HG03432 (cell line): ENCODE results near the gene SOX1.

Experiments used
- ATAC-seq: cut with Tn5 transposase; IDR thresholded peaks from one replicate; pipeline ENCODE4 v1.9.1; 2021; ENCODE audit warnings: mild to moderate bottlenecking, moderate library complexity; ENCODE audit not compliant: unreplicated experiment

SOX1 gene

DNA sequence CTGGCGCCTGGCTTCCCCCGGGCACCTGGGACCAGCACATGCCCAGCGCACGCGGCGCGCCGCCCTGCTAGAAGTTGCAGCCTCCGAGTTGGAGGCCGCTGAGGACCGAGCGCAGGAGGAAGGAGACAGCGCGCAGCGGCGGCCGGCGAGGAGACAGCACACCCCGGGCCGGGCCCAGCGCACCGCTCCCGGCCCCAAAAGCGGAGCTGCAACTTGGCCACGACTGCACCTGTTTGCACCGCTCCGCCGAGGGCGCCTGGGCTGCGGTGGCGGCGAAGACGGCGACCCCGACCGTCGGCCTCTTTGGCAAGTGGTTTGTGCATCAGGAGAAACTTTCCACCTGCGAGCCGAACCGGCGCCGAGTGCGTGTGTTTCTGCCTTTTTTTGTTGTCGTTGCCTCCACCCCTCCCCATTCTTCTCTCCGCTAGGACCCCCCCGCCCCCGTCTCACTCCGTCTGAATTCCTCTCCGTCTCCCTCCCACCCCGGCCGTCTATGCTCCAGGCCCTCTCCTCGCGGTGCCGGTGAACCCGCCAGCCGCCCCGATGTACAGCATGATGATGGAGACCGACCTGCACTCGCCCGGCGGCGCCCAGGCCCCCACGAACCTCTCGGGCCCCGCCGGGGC lies at the start of gene SOX1:
SOX1 (plus strand) TSS at position 34 of the 626 bp plus-strand sequence; CDS start at position 544, 510 bp downstream.
- ATAC-seq: no peak

DNA sequence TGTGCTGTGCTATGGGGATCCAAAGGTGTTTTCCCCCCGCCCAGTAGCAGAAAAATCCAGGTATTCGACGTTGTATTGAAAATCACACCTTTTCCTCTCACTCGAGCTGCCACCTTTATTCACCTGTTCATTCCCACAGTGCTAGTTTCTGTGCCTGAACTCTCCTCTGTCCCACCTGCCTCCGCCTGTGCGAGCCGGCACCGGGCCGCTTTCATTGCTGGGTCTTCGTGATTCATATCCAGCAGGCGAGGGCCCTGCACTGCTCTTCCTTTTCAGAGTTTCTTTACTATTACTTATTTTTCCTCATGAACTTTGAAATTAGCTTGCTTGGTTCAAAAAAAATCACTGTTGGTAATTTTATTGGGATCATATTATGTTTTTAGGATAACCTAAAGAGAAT lies 42.4 kb upstream of the SOX1 start:
- no peak for ATAC-seq

DNA sequence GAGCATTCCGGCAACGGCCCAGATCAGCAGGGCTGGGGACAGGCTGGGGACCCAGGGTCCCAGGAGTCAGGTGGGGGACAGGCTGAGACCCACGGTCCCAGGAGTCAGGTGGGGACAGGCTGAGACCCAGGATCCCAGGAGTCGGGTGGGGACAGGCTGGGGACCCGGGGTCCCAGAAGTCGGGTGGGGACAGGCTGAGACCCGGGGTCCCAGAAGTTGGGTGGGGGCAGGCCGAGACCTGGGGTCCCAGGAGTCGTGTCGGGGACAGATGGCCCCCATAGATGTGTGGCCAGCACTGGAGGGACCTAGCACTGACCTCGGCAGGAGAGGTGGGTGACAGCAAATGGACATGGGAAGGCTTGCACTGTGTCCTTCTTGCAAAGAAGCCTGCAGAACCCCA lies 39.7 kb upstream of the SOX1 start:
- no peak for ATAC-seq

DNA sequence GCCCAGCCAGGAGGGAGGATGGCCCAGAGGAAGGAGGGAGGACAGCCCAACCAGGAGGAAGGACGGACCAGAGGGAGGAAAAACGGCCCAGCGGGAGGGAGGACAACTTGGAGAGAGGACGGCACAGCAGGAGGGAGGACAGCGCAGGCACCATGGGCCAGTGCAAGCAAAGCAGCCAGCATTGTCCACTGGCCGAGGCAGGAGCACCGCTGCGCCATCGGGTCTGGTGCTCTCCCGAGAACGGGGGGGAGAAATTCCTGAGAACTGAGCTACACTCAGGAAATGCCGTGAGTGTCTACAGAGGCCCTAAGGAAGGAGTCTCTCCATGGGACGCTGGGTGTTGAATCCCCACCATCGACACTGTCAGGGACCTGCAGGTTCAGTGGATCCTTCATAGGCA lies 38.5 kb upstream of the SOX1 start:
- ATAC-seq: no peak

DNA sequence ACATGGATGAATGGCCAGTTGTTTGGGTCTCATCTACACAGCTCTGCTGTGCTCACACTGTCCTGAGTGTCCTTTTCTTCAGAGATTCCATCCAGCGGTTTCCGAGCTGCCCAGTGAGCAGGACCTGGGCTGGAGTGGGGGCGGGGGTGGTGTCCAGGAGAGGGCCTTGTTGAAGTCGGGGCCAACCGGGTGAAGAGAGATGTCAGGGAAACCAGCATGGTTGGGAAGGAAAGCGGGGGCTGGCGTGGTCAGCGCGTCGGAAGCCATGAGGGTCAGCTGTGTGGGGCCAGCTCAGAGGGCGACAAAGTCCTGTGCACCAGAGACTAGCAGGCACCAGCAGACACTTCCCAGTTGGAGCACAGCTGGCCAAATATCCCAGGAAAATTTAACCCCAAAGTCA lies 37.8 kb upstream of the SOX1 start:
- ATAC-seq: no peak

DNA sequence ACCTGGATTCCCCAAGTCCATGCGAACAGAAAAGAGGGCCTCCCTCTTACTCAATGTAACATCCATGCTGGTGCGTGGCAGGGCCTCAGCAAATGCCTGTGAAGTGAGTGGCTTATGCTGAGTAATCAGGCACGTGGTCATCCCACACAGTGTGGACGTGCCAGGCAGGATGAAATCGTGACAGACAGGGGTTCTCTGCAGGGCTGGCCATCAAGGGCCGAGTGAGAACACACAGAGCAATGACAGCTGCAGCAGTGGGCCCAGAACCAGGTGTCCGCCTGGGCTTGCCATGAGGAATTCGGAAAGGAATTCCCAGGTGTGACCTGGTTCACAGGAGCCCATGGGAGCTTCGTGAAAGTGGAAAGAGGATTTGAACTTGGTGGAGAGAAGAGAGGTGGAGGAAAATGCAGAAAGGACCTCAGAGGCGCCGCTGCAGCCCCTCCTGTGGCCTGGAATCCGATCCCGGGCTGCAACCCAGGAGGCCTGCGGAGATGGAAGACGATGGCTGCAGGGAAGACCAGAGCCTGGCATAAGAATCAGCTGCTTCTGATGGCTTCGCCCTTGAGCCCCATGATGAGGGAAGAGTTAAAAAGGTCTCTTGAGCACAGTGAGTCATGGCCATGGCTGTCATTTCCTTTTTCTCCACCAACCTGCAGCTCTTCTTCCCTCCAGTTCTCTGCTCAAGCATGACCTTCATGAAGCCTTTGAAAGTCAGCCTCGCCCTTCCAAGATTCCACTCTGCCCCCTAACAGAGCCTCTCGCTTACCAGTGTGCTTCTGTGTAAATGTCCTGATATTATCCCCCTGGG lies 34.6 kb upstream of the SOX1 start:
- no peak for ATAC-seq

DNA sequence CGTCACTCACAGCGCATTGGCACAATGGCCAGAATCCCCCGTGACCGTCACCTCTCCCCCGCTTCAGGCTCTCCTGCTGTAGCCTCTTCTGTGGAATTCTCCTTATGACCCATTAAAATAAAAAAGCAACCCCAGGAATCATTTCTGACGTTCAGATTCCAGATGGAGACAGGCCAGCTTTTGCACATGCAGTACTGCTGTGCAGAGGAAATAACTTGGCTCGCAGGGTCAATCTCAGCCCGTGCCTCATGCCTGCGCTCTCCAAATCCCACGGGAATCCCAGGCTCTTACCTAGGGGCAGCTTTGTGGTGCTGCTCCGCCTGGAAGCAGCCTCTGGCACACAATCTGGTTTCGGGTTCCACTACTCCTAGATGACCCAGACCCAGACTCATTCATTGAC lies 32.7 kb upstream of the SOX1 start:
- no peak for ATAC-seq

DNA sequence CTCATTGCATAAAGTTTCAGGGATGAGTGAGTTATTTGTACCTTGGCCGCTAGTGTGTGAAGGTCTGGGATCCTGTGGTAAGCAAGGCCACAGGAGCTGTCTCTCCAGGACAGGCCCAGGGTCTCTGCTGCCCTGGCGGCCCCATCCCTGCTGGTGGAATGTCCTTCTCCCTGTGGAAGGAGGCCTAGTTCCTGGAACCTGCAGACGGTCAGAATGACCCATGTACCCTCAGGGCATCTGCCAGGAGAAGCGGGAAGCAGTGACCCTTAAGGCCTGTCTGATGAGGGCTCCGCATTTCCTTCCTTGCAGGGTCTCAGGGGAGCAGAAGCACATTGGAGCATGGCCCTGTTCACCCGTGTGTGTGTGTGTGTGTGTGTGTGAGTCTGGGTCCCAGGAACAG lies 32.1 kb upstream of the SOX1 start:
- no peak for ATAC-seq

DNA sequence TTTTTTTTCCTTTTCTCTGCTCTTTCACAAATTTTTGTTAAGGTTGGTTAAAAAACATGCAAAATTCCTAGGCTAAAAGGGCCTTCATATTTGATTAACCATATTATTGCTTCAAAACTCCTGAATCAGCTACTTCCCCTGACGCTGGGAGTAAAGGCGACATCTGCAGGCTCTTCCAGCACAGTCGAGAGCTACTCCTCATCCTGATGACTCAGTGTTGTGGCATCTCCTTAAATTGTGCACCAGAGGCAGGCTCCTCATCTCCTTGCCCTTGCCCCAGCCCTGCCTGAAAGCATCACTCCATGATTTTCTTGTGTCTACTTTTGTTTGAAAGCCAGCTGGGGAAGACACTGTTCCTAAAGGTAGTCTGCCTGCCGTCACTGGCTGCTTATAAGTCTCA lies 24.5 kb upstream of the SOX1 start:
- ATAC-seq: no peak

DNA sequence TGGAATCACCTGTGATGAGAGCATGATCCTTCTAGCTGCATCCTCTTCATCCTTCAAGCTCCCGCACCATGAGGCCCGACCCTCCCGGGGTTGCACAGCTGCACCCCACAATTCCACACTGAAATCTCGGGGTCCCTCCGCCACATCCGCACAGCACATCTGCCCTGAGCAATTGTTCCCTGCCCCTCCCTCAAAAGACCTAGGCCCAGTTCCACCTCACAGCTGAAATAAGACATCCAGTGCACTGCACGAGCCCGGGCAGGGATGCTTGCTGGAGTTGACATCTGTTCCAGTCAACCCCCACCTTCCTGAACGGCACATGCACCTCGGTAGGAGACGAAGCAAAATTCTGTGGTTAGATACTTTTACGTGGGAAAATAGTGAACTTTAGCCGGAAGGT lies 14.7 kb upstream of the SOX1 start:
- ATAC-seq: no peak

DNA sequence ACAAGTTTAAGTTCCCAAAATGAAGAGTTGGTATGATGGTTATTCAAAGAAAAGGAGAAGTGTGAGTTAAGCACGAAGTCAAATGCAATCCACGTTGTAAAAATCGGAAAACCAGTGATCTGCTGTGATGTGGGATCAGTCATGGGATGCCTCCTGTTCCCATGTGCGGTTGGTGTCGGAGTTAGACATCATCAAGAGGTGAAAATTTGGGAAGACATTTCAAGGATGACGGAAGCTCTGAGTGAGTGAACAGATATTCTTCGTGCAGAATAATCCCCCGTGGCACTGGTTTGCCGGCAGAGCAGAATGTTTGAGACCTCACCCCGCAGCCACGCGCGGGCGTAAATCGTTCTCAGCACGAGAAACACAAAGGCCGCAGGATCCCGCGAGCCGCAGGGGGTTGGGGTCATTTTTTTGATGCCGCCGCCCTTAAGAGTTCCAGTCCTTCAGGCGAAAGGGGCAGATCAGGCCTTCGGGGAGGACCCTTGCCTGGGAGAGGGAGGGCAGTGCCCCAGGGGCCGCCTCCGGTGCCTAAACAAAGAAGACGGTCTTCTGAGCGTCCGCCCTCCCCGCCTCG lies 13.7 kb upstream of the SOX1 start:
- no peak for ATAC-seq

DNA sequence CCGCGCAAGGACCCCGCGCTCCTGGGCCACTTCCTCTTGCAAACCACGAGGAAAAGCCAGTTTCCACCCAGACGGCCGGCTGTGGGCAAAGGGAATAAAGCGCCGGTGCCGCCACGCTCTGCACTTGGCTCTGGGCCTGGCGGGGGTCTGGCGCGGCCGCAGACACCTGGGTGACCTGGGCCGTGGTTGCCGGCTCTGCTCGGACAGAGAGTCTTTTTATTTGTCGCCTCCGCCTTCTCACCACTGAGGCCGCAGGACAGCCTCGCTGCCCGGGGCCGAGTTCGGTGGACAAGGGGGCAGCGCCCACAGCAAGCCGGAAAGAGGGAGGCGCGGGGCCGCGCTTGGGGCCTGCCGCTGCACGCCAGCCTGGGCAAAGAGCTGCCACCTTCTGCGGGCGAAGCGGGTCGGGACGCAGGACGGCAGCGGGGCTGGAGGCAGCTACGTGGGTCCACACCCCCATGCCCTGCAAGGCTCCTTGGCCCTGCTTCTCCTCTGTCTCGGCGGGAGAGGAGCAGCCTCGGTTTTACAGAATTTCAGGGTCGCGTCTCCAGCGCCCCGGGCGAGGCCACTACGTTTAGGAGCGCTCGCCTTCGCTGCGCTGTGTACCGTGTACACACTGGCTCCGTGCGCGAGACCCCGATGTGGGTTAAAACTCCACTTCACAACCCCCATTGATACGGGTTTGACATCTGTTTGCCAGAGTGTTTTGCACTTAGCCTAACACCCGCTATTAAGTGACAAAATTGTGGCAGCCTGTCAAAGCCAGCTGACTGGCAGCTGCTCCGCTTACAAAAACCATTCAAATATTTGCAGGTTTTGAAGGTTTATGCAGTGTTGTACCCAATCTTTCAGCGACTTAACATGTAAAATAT lies 13.0 kb upstream of the SOX1 start:
- no peak for ATAC-seq

DNA sequence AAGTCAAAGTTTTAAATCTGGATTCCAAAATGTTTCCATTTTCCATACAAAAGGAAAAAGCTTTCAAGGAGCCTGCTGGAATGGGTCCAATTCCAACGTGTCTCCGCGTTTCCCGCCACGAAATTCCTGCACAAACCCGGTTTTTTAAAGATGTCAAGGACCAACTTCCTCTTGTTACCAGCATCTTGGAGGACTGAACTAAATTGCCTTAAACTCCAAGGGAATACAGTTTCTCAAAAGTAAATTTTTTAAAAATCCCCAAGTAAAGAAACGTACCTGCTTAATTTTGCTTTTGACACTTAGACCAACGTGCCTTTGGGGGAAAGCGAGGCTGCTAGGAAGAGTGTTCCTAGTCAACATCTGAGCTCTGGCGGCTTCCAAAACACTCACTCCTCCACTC lies 12.3 kb upstream of the SOX1 start:
- ATAC-seq: no peak

DNA sequence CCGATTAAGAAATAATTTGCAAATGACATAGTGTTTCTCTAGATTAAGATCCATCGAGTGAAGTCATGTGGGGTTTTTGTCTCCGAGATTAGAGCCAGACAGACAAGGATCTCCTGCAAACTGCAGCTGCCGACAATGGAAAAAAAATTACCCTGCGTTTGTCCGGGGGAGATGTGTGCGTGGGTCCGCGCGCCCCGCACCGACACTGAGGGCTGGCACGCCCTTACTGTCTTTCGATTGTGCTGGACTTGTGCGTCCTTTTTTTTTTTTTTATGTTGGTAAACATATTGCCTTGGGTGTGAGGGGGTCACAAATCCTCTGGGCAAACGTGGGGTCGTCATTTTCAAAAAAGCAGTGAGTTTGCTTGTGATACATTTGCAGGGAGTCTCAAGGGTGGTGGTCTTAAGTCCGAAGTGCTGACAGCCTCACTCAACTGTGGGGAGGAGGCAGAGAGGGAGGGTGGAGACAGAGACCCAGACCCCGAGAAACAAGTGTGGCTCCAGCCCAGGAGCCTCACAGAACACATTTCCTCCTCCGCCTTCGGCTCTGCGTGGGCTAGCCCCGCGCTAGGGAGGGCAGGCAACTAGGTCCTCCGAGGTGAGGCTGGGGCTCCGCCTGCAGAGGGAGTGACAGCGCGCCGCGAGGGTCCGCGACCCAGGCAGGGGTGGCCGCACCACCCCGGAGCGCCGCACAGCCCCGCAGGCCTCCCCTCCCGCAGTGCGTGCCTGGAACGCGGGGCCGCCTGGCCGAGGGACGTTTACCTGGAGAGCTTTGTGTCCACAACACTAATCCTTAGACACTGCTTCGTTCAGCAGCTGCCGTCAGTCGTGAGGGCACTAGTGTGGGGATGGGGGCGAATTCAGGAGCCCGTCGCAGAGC lies 11.7 kb upstream of the SOX1 start:
- no peak for ATAC-seq

DNA sequence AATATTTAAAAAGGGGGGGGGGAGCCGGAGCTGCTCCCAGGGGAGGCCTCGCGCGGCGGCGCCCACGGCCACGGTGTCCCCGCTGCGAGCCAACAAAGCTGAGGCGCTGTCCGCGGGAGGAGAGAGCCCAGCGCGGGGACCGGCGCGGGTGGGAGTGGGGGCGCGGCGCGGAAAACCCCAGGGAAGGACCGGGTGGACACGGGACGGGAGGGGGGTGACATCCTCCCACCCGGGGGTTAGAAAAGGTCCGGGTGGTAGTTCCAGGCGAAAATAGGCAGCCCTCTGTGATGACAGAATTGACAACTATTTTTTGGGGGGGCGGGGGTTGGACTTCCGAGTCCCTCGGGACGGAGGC lies 11.1 kb upstream of the SOX1 start:
- ATAC-seq: no peak

DNA sequence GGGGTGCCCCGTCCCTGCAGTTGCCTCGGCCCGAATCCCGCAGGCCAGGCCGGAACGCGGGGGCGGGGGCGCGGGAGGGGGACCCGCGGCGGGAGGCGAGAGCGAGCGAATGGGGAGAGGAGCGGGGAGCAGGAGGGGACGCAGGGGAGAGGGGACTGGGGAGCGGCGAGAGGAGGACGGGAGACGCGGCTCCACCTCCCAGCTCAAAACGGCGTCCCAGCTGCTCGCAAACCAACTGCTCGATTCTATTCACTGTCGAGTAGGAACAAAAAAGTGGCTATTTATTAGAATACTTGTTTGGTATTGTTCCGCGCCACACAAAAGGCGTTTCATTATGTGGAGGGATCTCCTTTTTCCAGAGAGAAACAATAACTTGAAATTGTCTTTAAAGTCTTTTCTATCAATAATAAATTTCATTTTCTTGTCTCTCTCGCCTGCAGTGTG lies 10.6 kb upstream of the SOX1 start:
- no peak for ATAC-seq

DNA sequence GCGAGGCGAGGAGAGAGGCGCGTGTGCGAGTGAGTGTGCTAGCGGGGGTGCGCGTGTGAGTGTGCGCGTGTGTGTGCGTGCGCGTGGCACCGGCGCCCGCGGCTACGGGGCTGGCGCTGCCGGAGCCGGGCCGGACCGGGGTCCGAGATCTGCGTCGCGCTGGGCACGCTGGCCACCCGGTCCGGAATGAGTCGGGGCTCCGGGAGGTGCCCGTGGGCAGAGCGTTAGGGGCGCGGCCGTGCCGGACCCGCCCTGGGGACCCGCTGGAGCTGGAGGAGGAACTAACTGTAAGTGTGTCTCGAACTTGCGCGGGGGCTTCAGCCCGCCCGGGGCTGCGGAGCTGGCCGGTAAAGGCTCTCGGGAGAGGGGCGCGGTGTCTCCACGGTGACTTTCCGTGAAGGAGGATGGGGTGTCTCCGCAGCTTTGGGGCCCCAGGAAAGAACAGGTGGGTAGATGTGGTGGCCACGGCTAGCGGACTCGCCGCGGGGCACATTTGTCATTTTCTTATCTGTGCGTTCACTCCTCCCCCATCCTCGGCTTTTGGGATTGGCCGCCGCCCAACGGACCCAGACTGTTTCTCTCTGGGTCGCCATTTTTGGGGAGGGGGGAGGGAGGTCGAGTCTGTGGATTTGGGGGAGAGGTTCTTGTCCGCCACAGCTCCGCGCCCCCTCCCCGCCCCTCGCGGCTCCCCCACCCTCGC lies 10.1 kb upstream of the SOX1 start:
- no peak for ATAC-seq

DNA sequence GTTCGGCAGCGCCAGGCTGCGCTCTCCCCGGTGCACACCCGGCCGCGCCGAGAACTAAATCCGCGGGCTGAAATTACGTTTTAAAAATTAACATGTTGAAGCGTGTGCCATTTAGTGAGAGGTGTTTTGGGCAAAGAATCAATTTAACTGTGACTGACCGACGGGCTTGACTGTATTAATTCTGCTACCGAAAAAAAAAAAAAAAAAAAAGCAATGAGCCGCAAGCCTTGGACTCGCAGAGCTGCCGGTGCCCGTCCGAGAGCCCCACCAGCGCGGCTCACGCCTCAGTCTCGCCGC lies 9.6 kb upstream of the SOX1 start:
- ATAC-seq: no peak

DNA sequence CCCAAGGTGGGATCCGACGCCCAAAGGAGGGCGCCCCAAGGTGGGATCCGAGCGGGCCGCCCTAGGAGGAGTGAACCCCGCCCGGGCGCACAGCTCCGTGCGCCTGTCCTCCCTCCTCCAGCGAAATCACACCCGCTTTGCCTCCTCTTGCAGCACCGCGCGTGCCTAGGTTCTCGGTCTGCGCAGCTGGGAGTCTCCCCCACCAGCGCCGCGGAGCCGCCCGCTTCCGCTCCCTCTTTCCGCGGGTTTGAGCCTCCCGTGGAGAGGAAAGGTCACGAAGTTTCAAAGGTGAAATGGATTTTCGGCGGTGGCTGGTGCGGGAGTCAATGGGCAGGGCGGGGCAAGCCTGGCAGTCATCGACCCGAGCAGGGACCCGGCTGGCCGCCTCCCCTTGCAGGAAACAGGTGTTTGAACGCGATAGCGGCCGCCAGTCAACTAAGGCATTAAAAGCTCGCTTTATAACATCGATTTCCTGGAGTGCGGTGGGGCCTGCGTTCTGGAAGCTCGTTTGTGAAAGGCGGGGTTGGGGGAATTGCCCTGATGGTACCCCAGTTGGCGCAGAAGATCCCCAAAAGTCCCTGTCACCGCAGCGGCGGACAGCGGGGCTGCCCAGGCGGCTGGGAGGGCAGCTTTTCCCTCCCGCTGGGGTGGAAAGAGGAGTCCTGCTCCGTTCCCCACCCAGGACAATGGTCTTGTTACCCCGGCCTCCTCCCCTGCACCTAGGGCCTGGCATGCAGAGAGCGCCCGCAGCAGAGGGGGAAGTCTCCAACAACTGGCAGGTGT lies 9.0 kb upstream of the SOX1 start:
- ATAC-seq: no peak
